Lower leg skin (tissue), 3 donors: Measurements from ENCODE around the gene TICAM2.

Experiments used
- CTCF ChIP-seq, 3 donors: fragments of 450-650 bp; IDR thresholded peaks; one replicate each; pipeline ENCODE4 v1.5.1; 2016; ENCODE audit warnings: antibody characterized with exemption in 3 of 3, mild to moderate bottlenecking in 3 of 3, moderate library complexity in 2 of 3
- POLR2A ChIP-seq, 2 donors: fragments of 450-650 bp; IDR thresholded peaks; one replicate each; pipeline ENCODE4 v1.6.1; 2016 to 2017; ENCODE audit warnings: antibody characterized with exemption in 2 of 2, mild to moderate bottlenecking in 1 of 2, moderate library complexity in 1 of 2

DNA sequence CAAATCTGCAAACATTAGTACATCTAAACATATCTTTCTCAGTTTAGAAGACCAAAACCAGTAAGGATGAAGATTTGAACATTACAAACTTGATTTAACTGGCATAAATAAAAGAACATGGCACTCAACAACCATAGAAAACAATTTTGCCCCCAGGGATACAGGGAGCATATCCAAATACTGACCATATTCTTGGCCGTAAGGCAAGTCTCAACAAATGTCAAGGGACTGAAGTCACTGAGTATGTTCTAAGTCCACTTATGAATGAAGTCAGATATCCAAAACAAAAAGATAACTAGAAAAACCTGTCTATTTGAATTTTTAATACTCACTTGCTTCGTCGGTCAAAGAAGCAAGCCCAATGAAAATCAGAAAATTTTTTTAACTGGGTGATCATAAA, 71.9 kb downstream of the TICAM2 start:
- no peak for TF ChIP-seq CTCF (IDR thresholded peaks at IDR 0.05)
- TF ChIP-seq POLR2A (IDR thresholded peaks at IDR 0.05): no peak
